ENCODE results near the gene IARS2. TPM values are rescaled to one million over a fixed set of nuclear protein-coding genes. Genes with fewer than 3 reads are reported as not detected.

The IARS2 gene
- total RNA-seq, 3 donors from 2014 or later, result 65.7 to 86.5 (median 73.6) TPM

DNA sequence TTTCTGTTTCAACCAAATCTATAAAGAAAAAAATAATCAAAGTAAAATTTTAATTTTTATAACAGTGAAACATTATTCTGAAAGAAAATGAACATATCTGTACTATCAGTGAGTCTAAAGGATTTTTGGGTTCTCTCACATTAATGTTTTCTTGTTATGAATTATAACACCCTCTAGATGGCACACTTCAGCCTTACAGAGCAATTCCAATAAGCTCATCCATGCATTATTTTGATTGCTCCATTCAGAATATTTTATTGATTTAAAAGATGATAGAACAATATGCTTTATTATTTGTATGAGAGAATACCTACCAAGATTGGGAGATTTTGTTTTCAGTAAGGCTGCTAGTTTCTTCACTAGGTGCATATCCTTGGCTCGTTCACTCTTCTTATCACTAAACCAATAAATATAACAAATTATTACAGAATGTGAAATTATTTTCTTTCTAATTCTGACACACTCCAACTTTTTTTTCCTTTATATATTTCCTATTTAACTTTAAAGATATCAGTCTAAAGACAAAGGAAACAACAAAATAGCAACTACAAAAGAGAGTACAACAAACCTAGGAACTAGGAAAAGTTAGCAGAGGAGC, 95.9 kb downstream of the IARS2 start:
- Histone ChIP-seq H3K4me3 (no peak overlapping the region), H3K4me1 (ENCODE audit: low read depth) (no peaks in the 10 kb centered on the region), H3K9me3 (no peaks in the 10 kb centered on the region), H3K36me3 (ENCODE audit: low read depth) (peaks cover 4% of the 10 kb centered on the region)
- DNase-seq (no peak), ATAC-seq (no peak)
- TF ChIP-seq, protein P1, sequence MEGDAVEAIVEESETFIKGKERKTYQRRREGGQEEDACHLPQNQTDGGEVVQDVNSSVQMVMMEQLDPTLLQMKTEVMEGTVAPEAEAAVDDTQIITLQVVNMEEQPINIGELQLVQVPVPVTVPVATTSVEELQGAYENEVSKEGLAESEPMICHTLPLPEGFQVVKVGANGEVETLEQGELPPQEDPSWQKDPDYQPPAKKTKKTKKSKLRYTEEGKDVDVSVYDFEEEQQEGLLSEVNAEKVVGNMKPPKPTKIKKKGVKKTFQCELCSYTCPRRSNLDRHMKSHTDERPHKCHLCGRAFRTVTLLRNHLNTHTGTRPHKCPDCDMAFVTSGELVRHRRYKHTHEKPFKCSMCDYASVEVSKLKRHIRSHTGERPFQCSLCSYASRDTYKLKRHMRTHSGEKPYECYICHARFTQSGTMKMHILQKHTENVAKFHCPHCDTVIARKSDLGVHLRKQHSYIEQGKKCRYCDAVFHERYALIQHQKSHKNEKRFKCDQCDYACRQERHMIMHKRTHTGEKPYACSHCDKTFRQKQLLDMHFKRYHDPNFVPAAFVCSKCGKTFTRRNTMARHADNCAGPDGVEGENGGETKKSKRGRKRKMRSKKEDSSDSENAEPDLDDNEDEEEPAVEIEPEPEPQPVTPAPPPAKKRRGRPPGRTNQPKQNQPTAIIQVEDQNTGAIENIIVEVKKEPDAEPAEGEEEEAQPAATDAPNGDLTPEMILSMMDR (IDR thresholded peaks at IDR 0.05), result no peak
- intact Hi-C loops (cut with DNase I, micrococcal nuclease), result no loop called here

DNA sequence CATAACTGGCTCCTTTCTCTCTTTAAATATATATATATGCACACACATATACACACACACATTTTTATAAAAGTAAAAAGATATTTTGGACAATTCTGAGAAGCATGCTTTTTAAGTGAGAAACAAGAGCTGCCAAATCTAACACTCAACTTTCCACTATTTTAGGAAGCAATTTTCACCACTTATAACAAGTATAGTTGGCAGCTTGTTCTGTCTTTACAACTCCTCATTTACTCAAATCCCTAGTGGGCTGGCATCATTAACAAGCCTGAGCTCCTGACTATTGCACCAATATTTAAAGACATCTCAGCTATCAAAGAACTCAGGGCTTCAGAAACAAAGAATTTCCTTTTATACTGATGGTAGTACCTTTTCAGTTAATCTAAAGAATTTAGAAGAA, 101.8 kb downstream of the IARS2 start:
- H3K4me1 ChIP-seq (ENCODE audit: low read depth), result no peaks in the 10 kb centered on the region
- H3K36me3 ChIP-seq (ENCODE audit: low read depth), result peaks cover 4% of the 10 kb centered on the region
- H3K4me3 ChIP-seq, result no peak overlapping the region
- TF ChIP-seq, protein P1 (IDR thresholded peaks at IDR 0.05), result no peak
- DNase-seq (no peak), ATAC-seq (no peak)
- intact Hi-C loops (cut with DNase I, micrococcal nuclease), result no loop called here
- no peaks in the 10 kb centered on the region for H3K9me3 ChIP-seq

Small RNA genes within 50 kb of the gene (microRNA-seq; reads per million reads assigned to microRNA genes)
- 1,397 reads per million, percentile 85 among the genes with 10 or more reads in this experiment for gene MIR194-1
- 2,065 reads per million, percentile 87 among the genes with 10 or more reads in this experiment for gene MIR215

Other genes with a start within 250 kb of the IARS2 start
- gene SLC30A10, start 165.6 kb upstream of the IARS2 start, total RNA-seq, result 10 to 100 TPM; 11.3 to 38.0 (median 34.3) TPM
- 10 to 100 TPM; 65.5 to 69.4 (median 67.6) TPM for gene EPRS1, start 47.6 kb upstream of the IARS2 start, total RNA-seq
- gene BPNT1, start 4.3 kb upstream of the IARS2 start, total RNA-seq, result 10 to 100 TPM; 39.6 to 87.1 (median 62.4) TPM
- gene RAB3GAP2, start 178.3 kb downstream of the IARS2 start, total RNA-seq, result 10 to 100 TPM; 27.9 to 35.0 (median 31.1) TPM